ENCODE data around the gene SLIT1. TPM values are rescaled to one million over a fixed set of nuclear protein-coding genes. Genes with fewer than 3 reads are reported as not detected.

Gene SLIT1
- total RNA-seq, 1 donor from 2014 or later = 3.1 TPM

DNA sequence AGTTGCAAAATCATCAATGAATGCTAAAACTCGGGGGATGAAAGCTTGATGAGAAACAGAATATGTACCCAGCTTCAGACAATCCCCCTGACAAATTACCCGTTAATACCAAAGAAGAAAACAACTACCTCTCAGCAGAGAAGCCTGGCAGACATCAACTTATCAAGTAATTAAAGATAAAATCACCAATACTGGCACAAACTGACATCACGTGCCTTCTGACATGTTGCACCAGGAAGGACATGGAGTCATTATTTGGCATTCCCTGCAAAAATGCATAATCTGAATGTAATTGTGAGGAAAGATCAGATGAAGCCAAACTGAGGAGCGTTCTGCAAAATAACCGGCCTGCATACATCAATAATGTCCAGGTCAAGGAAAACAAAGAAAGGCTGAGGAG is 7.7 kb downstream of the SLIT1 start:
- no peak for DNase-seq (ENCODE audit: low spot score)
- no peak for ATAC-seq
- intact Hi-C loops (cut with DNase I) = no loop called here

DNA sequence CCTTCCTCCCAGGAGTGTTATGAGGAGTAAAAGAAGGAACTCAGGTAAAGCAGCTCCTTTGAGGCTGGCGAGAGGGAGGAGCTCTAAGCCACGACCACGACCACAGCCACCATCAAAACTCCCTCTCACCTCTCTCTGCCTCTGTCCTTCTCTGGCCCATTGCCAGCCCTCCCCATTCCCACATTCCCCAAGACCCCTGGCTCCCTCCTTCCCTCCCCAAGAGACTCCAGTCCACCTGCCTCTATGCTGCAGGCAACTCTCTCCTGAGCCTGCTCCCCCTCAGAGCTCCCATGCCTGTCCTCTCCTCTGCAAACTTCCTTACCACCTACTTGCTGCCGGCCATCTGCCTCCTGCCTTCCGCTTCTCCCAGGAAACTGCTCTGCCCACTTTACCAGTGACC is 9.5 kb downstream of the SLIT1 start:
- ATAC-seq (no peak), DNase-seq (ENCODE audit: low spot score) (peak; percentile 51)
- intact Hi-C loops (cut with DNase I) = no loop called here

DNA sequence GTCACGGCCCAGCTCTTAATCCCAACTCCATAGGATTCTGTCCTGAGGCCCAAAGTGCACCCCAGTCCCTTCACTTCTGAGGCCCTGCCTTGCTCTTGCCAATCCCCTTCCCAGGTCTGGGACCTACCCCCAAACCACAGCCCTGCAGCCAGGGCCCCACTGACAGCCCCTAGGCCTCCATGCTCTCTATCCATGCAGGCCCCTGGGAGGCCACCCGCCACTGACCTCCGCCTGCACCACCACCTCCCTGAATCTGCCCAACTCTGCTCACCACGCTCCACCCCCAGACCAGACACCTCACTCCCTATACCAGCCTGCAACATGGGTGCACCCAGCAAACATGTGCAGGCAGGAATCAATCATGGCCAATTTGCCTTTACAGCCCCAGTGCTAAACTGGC is 10.2 kb downstream of the SLIT1 start:
- DNase-seq (ENCODE audit: low spot score) (no peak), ATAC-seq (no peak)
- intact Hi-C loops (cut with DNase I) = no loop called here

DNA sequence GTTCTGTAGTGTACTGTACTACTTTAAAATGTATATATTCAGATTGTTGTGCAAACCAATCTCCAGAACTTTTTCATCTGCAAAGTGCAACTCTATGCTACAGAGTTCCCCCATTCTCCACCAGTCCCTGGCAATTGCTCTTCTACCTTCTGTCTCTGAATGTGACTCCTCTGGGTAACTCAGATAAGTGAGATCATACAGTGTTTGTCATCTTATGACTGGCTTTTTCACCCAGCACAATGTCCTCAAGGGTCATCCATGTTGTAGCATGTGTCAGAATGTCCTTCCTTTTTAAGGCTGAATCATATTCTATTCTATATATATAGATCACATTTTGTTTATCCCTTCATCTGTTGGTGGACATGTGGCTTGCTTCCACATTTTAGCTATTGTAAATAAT is 10.8 kb downstream of the SLIT1 start:
- intact Hi-C loops (cut with DNase I) = no loop called here
- ATAC-seq (no peak), DNase-seq (ENCODE audit: low spot score) (no peak)

DNA sequence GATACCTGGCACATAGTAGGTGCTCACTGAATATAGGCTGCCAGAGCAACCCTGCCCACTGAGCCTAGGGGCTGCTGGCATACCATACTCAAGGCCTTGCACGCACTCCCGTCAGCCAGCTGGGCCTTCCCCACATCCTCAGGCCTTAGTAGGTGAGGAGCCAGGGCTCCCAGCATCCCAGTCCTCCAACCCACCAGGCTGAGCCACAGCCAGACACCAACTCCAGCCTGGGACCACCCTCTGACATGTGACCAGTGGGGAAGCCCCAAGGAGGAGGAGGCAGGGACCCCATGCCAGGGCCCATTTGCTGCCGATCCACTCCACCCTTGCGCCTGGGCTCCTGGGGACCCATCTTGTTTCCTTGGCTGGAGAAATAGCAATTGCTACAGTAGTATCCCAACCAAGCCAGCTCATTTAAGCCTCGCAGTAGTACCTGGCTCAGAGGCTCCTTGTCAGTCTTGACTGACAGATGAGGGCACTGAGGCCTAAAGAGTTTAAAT is 11.4 kb downstream of the SLIT1 start:
- no peak for DNase-seq (ENCODE audit: low spot score)
- ATAC-seq = no peak
- intact Hi-C loops (cut with DNase I) = no loop called here

DNA sequence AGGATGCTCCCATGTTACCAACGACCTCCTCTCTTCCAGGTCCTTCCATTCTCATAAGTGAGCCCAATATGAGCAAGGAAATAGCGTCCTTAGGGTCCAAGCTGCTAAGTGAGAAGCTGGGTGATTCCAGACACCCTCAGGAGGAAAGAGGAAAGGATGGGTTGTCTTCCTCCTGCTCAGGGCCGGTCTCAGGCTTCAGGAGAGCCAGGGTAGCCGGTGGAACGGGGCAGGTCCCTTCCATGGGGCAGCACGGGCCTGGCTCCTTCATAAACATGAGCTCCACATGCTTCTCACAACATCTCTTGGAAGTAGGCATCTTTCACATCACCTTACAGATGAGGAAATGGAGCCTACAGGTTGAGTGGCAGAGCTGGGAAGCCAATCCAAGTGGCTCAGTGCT is 12.7 kb downstream of the SLIT1 start:
- DNase-seq (ENCODE audit: low spot score) = no peak
- ATAC-seq = no peak
- intact Hi-C loops (cut with DNase I) = no loop called here

DNA sequence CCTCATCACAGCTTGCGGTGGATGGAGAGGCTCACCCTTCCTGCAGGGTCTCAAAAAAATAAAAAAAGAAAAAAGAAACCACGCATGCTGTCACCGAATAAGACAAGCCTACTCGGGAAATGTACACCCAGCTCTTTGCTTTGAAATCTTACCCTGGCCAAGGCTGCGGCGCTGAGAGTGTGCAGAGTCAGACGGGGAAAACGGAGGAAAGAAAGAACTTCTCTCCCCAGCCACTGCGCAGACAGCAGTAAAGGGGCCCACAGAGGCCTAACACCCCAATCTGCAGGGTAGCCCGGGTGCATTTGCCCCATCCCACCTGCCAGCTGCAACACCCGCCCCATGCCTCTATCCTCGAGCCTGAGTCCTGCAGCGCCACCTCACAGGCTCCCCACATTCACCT is 14.8 kb downstream of the SLIT1 start:
- DNase-seq (ENCODE audit: low spot score) (no peak), ATAC-seq (no peak)
- intact Hi-C loops (cut with DNase I) = no loop called here

DNA sequence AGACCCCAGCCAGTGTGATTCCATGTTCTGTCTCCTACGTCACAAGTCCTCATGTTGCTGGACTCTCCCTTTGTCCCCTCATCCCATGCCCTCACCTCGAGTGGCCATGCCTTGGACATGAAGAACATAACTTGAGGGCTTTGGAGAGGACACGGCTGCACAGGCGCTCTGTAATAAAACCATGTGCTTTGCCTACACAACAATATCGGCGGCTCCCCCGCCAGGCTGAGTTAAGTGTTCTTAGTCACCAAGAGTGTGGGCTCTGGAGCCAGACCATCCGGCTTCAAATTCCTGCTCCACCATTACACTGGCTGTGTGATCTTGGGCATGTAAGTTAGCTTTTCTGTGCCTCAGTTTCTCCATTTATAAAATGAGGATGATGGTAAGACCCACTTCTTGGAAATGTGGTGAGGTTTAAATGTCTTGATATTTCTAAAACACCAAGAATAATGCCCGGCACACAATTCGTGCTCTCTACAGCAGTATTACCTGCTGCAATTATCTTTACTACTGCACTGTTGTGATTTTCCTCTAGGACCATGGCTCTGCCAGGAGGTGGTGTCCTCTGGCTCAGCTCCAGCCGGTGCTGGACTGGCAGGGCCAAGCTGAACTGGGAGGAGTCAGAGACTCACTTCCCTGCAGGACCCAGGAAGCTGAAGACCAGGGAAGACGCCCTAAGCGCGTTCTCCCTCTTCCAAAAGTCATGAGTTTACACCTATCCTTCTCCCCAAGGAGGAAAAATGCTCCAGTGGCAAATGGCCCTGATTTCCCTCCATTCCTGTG is 15.7 kb downstream of the SLIT1 start:
- intact Hi-C loops (cut with DNase I) = no loop called here
- ATAC-seq = no peak
- DNase-seq (ENCODE audit: low spot score) = no peak

DNA sequence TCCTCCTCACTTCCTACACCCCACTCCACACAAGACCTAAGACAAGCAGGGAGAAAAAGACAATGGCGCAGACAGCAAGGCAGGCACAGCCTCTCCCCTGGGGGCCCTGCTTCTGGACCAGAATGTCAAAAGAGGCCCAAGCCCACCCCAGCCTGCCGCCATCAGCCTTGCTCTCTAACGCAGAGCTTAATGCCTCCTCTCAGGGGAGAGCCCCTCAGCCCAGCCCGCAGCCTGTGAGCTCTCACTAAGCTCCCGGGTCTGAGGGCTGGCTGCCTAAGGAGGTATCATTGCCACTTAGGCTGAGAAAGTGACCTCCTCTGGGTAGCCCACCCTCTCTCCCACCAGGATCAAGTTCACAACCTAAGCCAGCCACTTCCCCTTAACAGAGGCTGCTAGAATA is 16.7 kb downstream of the SLIT1 start:
- DNase-seq (ENCODE audit: low spot score) (no peak), ATAC-seq (no peak)
- intact Hi-C loops (cut with DNase I) = no loop called here

DNA sequence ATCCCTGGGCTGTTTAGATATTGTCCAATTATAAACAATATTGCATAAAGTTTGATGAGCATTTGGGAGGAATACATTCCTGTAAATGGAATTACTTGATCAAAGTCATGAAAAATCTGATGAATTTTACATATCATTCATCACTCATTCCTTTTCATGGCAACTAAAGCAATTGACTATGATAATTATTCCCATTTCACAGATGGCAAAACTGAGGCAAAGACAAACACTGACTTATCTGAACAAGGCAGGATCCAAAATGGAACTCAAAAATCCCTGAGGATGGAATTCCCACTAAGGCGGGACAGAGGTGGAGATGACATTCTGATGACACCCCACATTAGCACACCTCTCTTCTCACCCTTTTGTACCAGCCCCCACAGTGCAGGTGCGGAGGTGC is 17.1 kb downstream of the SLIT1 start:
- intact Hi-C loops (cut with DNase I) = no loop called here
- no peak for ATAC-seq
- no peak for DNase-seq (ENCODE audit: low spot score)

DNA sequence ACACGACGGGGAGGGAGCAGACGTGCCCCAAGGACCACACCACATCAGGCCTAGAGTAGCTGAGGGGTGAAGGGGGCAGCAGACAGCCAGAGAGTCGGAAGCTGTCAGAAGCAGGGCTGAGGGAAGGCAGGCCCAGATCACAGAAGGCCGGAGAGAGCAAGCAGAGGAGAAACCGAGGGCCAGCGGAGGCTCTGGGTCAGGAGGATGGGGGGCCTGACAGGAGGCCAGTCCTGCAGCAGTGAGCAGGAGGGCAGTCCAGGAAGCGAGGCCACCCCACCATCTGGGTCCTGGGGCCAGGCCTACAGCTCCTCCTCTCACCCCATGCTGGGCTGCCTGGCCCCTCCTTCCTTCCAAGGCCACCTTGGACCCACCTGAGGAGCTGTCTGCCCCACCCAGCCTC is 20.3 kb downstream of the SLIT1 start:
- no peak for ATAC-seq
- intact Hi-C loops (cut with DNase I) = no loop called here
- DNase-seq (ENCODE audit: low spot score) = no peak

DNA sequence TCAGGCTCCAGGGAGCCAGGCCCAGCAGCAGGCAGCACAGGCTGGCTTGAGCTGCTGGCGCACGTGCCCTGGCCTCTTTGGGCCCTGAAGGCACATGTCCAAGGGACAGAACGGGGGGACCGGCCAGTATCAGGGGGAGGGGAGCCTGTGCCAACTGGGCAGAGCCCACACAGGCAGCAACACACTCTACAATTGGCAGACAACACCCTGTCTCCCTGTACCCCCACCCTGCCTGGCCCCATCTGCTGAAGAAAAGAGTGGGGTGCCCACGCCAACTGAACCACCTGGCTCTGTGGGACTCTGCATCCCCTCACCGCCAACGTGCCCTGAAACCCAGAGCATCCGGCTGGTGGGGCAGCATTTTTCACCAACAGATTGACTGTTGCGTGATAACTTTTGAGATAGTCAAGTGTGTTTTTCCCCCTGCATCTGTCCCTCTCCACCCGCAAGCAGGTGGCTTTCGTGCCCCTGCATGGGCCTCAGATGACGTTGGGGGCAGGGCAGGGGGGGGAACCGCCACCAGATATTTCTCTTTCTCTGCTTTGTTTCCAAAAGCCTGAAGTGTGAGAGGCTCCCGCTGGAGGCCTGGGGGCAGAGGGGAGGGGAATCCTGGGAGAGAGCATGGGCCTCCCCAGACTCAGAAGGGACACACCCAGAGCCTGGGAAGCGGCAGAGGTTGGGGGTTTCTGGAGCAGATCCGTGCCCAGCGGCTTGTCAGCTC is 21.8 kb downstream of the SLIT1 start:
- intact Hi-C loops (cut with DNase I) = no loop called here
- ATAC-seq (no peak), DNase-seq (ENCODE audit: low spot score) (no peak)

DNA sequence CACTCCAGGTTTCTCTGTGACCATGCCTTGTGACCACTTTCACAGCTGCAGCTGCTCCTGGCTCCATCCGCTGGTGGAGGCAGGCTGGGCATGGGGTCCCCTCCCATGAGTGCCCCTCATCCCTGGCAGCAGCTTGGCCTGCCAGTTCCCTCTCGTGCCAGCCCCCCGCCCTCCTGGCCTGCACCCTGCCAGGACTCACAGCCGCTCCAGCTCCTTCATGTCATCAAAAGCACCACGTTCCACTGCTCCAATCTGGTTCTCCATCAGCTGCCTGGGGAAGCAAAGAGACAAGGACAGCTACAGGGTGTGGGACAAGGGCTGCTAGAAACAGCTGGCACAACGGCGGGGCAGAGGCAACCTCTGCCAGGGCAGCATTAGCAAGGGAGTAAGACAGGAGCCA is 22.6 kb downstream of the SLIT1 start:
- intact Hi-C loops (cut with DNase I) = no loop called here
- ATAC-seq (no peak), DNase-seq (ENCODE audit: low spot score) (no peak)

DNA sequence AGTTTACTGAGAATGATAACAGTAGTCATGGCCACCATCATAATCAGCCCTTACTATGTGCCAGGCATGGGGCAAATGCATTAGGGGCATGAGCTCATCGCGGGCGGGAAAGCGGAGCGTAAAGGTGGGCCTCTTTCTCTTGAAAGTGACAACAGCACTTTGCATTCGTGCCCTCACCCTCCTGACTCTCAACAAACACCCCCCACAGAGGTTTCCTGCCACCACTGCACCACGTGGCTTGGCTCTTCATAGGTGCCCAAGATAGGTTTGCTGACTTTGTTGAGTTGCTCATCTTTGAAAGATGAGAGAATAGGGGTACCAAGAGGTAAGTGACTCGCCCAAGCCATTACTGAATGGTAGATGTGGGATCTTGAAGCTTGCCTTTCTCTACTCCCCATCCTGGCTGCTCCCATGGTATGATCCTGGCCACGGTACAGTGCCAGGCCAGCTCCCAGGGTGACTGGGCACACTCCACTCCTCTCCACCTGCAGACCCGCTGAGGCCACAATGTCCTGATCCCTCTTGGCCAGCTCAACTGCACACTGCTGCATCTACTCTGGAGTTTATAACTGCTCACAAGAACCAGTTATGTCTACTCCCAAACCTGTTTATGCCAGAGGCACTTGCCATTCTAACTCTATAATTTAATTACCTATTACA is 26.0 kb downstream of the SLIT1 start:
- intact Hi-C loops (cut with DNase I) = no loop called here
- DNase-seq (ENCODE audit: low spot score) = no peak
- no peak for ATAC-seq

DNA sequence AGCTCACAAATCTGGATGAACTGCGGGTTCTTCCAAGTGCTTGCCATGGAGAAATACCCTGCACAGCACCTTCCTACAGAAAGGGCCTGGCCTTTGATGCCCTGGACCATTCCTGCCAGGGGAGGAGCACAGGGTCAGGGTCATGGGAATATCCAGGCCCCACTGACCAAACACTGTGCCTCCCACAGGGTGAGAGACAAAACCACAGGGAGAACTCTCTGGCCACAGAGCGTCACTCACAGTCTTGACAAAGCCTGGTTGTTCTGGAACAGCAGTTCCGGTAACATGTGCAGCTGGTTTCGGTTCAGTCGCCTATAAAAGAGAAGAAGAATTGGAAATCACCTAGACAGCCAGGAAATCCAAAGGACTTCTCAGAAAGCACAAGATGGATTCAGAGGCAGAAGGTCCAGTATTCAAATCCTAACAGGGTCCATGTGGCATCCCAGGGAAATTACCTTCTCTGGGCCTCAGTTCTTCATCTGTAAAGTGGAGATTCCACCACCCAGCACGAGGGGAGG is 28.1 kb downstream of the SLIT1 start:
- no peak for DNase-seq (ENCODE audit: low spot score)
- ATAC-seq = peak; percentile 67
- intact Hi-C loops (cut with DNase I) = no loop called here

DNA sequence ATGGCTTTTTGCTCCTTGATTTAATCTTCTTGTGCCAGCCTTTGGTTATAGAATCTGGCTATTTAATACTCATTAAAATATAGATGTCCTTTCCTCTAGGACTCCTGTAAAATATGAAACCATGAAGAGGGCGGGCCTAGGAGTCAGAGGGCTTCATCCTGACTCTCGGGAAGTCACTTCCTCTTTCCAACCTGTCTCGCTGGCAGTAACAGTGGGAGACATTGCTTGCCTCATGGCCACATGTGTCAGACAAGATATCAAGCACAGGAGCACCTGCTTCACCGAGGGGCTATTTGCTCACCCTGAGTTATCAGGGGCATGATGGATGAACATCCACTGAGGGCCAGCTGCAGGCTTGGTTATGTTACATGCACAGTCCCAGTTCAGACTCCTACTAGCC is 31.0 kb downstream of the SLIT1 start:
- no peak for ATAC-seq
- DNase-seq (ENCODE audit: low spot score) = no peak
- intact Hi-C loops (cut with DNase I) = no loop called here

DNA sequence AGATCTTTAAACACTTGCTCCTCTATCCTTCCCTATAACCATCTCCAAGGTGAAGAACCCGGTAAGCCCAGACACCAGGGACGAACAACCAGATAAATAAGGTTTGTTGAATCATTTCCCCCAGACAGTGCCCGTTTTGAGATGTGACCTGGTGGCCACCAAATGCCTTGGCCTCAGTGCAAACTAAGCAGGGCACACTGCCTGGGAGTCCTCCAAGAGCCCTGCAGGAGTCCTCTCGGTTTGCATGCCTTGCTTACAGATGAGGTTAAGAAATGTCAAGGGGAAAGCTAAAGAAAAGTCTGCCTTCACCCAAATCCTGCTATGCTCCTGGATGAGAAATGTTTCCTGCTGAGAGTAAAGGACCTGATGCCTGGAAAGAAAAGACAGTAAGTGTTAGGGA is 31.6 kb downstream of the SLIT1 start:
- DNase-seq (ENCODE audit: low spot score) (no peak), ATAC-seq (no peak)
- intact Hi-C loops (cut with DNase I) = no loop called here

DNA sequence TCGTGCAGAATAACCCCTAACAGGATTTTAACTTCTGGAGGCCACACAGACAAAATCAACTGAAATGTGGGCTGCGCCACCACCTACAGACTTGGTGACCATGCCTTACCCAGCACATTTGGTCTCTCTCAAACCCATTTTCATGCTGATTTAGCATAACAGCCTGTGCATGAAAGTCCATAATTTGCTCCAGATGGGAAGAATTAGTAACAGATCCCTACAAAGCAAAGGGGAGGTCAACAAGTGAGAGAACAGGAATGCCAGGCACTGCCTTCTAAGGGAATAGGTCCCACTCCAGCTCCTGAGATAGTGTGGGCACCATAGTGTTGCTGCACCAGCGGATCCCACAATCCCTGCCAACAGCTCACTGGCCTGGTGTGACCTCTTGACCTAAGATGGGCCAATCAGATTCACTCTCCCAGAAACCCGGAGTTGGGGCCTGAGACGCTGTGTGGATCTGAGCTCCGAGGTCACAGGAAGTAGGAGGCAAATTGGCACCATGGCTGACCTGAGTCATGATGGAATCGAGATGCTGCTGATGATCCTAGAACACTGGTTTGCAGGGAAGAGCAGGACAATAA is 32.4 kb downstream of the SLIT1 start:
- ATAC-seq = no peak
- DNase-seq (ENCODE audit: low spot score) = no peak
- intact Hi-C loops (cut with DNase I) = no loop called here

DNA sequence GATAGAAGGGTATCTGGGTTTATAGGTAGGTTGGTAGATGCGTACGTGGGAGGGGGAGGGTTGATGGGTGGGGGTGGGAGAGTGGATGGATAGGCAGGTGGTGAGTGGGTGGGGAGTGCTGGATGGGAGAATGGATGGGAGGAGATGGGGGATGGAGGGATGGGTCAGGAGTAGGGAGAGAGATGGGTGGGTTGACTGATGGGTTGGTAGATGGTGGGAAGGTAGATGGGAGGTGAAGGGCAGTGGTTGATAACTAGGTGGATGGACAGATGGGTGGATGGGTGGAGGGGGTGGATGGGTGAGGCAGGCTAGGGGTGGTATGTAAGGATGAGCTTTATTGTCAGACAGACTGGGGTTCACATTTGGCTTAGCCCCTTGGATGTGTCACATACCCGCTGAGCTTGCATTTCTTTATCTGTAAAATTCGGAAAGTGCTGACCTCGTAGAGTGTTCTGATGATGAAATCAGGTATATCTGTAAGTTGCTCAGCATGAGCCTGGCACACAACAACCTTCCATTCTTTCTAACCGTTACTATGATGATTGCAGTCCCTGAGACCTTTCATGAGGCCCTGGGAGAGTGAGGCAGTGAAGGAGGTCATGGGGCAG is 34.3 kb downstream of the SLIT1 start:
- no peak for ATAC-seq
- intact Hi-C loops (cut with DNase I) = no loop called here
- DNase-seq (ENCODE audit: low spot score) = no peak

Measured in sciatic nerve (tissue), 2 donors.